Measurements from ENCODE around the gene DIAPH1.

GRCh38 chr5:141547921-141548320 lies 70.9 kb downstream of the DIAPH1 start:
- TF ChIP-seq EP300 (IDR thresholded peaks at IDR 0.05) (no peak), POLR2A (IDR thresholded peaks at IDR 0.05) (no peak)
- TF ChIP-seq, protein P1, sequence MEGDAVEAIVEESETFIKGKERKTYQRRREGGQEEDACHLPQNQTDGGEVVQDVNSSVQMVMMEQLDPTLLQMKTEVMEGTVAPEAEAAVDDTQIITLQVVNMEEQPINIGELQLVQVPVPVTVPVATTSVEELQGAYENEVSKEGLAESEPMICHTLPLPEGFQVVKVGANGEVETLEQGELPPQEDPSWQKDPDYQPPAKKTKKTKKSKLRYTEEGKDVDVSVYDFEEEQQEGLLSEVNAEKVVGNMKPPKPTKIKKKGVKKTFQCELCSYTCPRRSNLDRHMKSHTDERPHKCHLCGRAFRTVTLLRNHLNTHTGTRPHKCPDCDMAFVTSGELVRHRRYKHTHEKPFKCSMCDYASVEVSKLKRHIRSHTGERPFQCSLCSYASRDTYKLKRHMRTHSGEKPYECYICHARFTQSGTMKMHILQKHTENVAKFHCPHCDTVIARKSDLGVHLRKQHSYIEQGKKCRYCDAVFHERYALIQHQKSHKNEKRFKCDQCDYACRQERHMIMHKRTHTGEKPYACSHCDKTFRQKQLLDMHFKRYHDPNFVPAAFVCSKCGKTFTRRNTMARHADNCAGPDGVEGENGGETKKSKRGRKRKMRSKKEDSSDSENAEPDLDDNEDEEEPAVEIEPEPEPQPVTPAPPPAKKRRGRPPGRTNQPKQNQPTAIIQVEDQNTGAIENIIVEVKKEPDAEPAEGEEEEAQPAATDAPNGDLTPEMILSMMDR (IDR thresholded peaks at IDR 0.05) = no peak

Measured in gastroesophageal sphincter (tissue), 3 donors.